Lower lobe of right lung (tissue), 2 donors: Measurements from ENCODE around the gene THTPA. TPM values are rescaled to one million over a fixed set of nuclear protein-coding genes. Genes with fewer than 3 reads are reported as not detected.
"Not testable (repeated sequence)": the region's sequence is repeated elsewhere in the genome, so short reads cannot be mapped to it uniquely, and the experiment has no call there.

Experiments
- ATAC-seq, 2 donors: fragments of 200-7000 bp; cut with Tn5 transposase; one replicate each; pipeline ENCODE4 v1.9.1; 2020 to 2022; ENCODE audit warnings: mild to moderate bottlenecking in 2 of 2, moderate library complexity in 2 of 2
- DNase-seq: peaks from one replicate; pipeline ENCODE4 v3.0.0-alpha.2; 2020
- H3K27ac ChIP-seq: fragments of 200-600 bp; one replicate; pipeline ENCODE4 v1.8.0; 2022
- H3K27me3 ChIP-seq: fragments of 200-600 bp; one replicate; pipeline ENCODE4 v1.8.0; 2022; ENCODE audit warnings: low read depth
- H3K36me3 ChIP-seq: fragments of 200-600 bp; one replicate; pipeline ENCODE4 v1.8.0; 2022; ENCODE audit warnings: mild to moderate bottlenecking
- H3K4me1 ChIP-seq: fragments of 200-600 bp; one replicate; pipeline ENCODE4 v1.8.0; 2022
- H3K4me3 ChIP-seq: fragments of 200-600 bp; one replicate; pipeline ENCODE4 v1.8.0; 2022; ENCODE audit warnings: mild to moderate bottlenecking
- H3K9me3 ChIP-seq: fragments of 200-600 bp; one replicate; pipeline ENCODE4 v1.8.0; 2022
- intact Hi-C: fragments of 100-400 bp; cut with DNase I; formaldehyde crosslinking; loops from one replicate; pipeline ENCODE4 v1.11.0; 2022
- total RNA-seq: library from RNA; stranded (reverse); fragmentation: NEBNext Ultra II Directional; extraction: Animal tissue kit (Norgen Biotek cat#: 25700); gene quantifications from one replicate; pipeline ENCODE4 v1.2.1, GENCODE V29; 2021
- TF ChIP-seq, protein P1 (sequence below): fragments of 200-600 bp; IDR thresholded peaks from one replicate; pipeline ENCODE4 v1.8.0; 2022; ENCODE audit warnings: antibody characterized with exemption, mild to moderate bottlenecking
- donor health status: DM: no; HTN: yes; CAD: no; lungs with severe emphysema.

Gene THTPA
- total RNA-seq, 1 donor from 2014 or later, result 19.1 TPM

GRCh38 chr14:23579311-23579630 is 23.2 kb downstream of the THTPA start:
- Histone ChIP-seq H3K9me3 (no peaks in the 10 kb centered on the region), H3K4me3 (no peak overlapping the region), H3K27ac (no peak overlapping the region), H3K4me1 (peaks cover 15% of the 10 kb centered on the region), H3K36me3 (no peaks in the 10 kb centered on the region), H3K27me3 (peaks cover 45% of the 10 kb centered on the region)
- DNase-seq, result no peak
- intact Hi-C loops, result no loop called here
- ATAC-seq, result no peak
- TF ChIP-seq, protein P1, sequence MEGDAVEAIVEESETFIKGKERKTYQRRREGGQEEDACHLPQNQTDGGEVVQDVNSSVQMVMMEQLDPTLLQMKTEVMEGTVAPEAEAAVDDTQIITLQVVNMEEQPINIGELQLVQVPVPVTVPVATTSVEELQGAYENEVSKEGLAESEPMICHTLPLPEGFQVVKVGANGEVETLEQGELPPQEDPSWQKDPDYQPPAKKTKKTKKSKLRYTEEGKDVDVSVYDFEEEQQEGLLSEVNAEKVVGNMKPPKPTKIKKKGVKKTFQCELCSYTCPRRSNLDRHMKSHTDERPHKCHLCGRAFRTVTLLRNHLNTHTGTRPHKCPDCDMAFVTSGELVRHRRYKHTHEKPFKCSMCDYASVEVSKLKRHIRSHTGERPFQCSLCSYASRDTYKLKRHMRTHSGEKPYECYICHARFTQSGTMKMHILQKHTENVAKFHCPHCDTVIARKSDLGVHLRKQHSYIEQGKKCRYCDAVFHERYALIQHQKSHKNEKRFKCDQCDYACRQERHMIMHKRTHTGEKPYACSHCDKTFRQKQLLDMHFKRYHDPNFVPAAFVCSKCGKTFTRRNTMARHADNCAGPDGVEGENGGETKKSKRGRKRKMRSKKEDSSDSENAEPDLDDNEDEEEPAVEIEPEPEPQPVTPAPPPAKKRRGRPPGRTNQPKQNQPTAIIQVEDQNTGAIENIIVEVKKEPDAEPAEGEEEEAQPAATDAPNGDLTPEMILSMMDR, result no peak

DNA sequence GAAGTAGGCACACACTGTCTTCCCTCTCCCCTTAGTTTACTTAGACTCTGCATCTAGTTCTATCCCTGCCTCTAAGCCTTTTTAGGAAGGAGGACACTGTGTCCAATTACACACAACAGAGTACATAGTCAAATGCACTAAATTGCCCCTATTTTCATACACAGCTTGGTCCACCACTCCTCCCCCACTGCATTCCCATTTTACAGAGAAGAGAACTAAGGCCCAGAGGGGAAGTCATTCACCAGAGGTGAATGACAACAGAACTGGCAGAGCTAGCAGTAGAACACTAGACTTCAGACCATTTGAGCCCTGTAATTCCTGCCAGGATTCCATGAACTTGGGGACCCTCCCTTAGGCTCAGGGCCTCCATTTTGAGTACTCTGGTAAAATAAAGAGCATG is 23.7 kb downstream of the THTPA start:
- no peak for ATAC-seq
- DNase-seq, result no peak
- intact Hi-C loops, result no loop called here
- TF ChIP-seq, protein P1, result no peak
- Histone ChIP-seq H3K27ac (no peak overlapping the region), H3K9me3 (no peaks in the 10 kb centered on the region), H3K4me3 (no peak overlapping the region), H3K4me1 (peaks cover 15% of the 10 kb centered on the region), H3K27me3 (peaks cover 41% of the 10 kb centered on the region), H3K36me3 (no peaks in the 10 kb centered on the region)

GRCh38 chr14:23580152-23580926 is 24.3 kb downstream of the THTPA start:
- no peaks in the 10 kb centered on the region for H3K9me3 ChIP-seq
- H3K27me3 ChIP-seq, result peaks cover 35% of the 10 kb centered on the region
- no peaks in the 10 kb centered on the region for H3K36me3 ChIP-seq
- no peak overlapping the region for H3K4me3 ChIP-seq
- ATAC-seq (no peak), DNase-seq (no peak)
- peaks cover 15% of the 10 kb centered on the region for H3K4me1 ChIP-seq
- H3K27ac ChIP-seq, result no peak overlapping the region
- intact Hi-C loops, result no loop called here
- TF ChIP-seq, protein P1, result no peak

DNA sequence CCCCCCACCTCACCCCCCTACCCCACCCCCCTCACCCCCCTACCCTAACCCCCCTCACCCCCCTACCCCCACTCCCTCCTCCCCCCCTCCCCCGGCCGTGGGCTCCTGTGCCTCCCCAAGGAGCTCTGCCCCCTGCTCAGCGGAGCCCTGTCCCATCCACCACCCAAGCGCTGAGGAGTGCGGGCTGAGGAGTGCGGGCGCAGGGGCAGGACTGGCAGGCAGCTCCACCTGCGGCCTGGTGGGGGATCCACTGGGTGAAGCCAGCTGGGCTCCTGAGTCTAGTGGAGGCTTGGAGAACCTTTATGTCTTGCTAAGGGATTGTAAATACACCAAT is 24.8 kb downstream of the THTPA start:
- Histone ChIP-seq H3K36me3 (no peaks in the 10 kb centered on the region), H3K27ac (no peak overlapping the region), H3K9me3 (no peaks in the 10 kb centered on the region), H3K27me3 (peaks cover 29% of the 10 kb centered on the region), H3K4me1 (peaks cover 15% of the 10 kb centered on the region), H3K4me3 (no peak overlapping the region)
- ATAC-seq (no peak), DNase-seq (no peak)
- TF ChIP-seq, protein P1, result no peak
- intact Hi-C loops, result no loop called here

DNA sequence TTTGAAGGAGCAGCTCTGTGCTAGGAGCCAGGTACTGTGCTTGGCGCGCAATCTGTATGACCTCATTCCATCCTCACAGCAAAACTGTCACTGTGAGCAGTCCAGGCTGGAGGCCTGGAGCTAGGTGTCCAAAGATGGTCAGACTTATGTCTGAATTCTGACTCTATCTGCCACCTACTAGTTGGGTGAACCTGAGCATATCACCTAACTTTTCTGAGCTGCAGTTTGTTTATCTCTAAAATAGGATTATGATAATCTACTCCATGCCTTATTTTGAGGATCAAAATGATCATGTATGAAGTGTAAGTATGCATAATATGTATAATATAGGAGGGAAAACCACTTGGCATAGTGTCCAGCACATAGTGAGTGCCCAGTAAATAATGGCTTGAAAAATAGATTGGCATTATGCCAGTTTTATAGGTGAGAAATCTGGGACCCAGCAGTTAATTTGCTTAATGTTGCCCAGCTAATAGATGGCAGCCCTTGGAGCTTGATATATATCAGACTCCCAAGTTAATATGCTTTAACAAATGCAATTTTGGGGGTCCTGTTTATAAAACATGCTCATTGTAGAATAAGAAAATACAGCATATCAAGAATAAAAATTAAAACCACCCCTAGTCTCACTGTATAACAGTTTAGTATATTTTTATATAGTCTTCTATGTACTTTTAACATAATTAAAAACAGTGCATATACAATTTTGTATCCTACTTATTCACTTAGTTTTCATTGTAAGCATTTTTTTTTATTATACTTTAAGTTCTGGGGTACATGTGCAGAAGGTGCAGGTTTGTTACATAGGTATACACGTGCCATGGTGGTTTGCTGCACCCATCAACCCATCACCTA is 27.1 kb downstream of the THTPA start:
- DNase-seq (no peak), ATAC-seq (no peak)
- Histone ChIP-seq H3K27me3 (peaks cover 7% of the 10 kb centered on the region), H3K36me3 (no peaks in the 10 kb centered on the region), H3K27ac (no peak overlapping the region), H3K4me3 (no peak overlapping the region), H3K9me3 (no peaks in the 10 kb centered on the region), H3K4me1 (no peaks in the 10 kb centered on the region)
- intact Hi-C loops, result no loop called here
- TF ChIP-seq, protein P1, result no peak

DNA sequence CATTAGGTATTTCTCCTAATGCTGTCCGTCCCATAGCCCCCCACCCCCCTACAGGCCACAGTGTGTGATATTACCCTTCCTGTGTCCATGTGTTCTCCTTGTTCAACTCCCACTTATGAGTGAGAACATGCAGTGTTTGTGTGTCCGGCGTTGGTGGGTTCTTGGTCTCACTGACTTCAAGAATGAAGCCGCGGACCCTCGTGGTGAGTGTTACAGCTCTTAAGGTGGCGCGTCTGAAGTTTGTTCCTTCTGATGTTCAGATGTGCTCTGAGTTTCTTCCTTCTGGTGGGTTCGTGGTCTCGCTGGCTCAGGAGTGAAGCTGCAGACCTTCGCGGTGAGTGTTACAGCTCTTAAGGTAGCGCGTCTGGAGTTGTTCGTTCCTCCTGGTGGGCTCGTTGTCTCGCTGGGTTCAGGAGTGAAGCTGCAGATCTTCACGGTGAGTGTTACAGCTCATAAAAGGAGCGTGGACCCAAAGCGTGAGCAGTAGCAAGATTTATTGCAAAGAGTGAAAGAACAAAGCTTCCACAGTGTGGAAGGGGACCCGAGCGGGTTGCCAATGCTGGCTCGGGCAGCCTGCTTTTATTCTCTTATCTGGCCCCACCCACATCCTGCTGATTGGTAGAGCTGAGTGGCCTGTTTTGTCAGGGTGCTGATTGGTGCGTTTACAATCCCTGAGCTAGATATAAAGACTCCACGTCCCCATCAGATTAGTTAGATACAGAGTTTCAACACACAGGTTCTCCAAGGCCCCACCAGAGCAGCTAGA is 27.9 kb downstream of the THTPA start:
- ATAC-seq, H3K36me3 ChIP-seq, H3K4me3 ChIP-seq, H3K27me3 ChIP-seq, DNase-seq, intact Hi-C loops, H3K9me3 ChIP-seq, H3K27ac ChIP-seq, H3K4me1 ChIP-seq: not testable (repeated sequence)

GRCh38 chr14:23584527-23585203 is 28.6 kb downstream of the THTPA start:
- H3K9me3 ChIP-seq, DNase-seq, H3K4me3 ChIP-seq, H3K4me1 ChIP-seq, H3K36me3 ChIP-seq, H3K27me3 ChIP-seq, ATAC-seq, H3K27ac ChIP-seq, intact Hi-C loops: not testable (repeated sequence)
